Subcutaneous abdominal adipose tissue (tissue), 5 donors: ENCODE measurements around the gene GGTLC2.
"Not testable (repeated sequence)": the region's sequence is repeated elsewhere in the genome, so short reads cannot be mapped to it uniquely, and the experiment has no call there.

ENCODE experiments used
- H3K27ac ChIP-seq: one replicate; pipeline ENCODE4 v1.7.0; 2013; ENCODE audit warnings: low read depth, mild to moderate bottlenecking, inconsistent platforms, low read length, moderate library complexity
- H3K27me3 ChIP-seq, 5 donors: one replicate each; pipeline ENCODE4 v1.7.0; 2013; ENCODE audit warnings: low read length in 5 of 5, inconsistent platforms in 1 of 5; ENCODE audit not compliant: control insufficient read depth in 5 of 5, insufficient read depth in 4 of 5
- H3K36me3 ChIP-seq, 5 donors: one replicate each; pipeline ENCODE4 v1.7.0; 2013; ENCODE audit warnings: low read length in 5 of 5; ENCODE audit not compliant: control insufficient read depth in 5 of 5, insufficient read depth in 5 of 5
- H3K4me1 ChIP-seq, 5 donors: one replicate each; pipeline ENCODE4 v1.7.0; 2013; ENCODE audit warnings: low read length in 5 of 5, mild to moderate bottlenecking in 3 of 5, moderate library complexity in 1 of 5; ENCODE audit not compliant: control insufficient read depth in 5 of 5, insufficient read depth in 5 of 5
- H3K4me3 ChIP-seq, 5 donors: one replicate each; pipeline ENCODE4 v1.7.0; 2013; ENCODE audit warnings: low read length in 5 of 5, low read depth in 1 of 5
- H3K9ac ChIP-seq, 5 donors: one replicate each; pipeline ENCODE4 v1.7.0; 2013; ENCODE audit warnings: low read length in 5 of 5, mild to moderate bottlenecking in 4 of 5, moderate library complexity in 3 of 5
- H3K9me3 ChIP-seq, 5 donors: one replicate each; pipeline ENCODE4 v1.7.0; 2013; ENCODE audit warnings: low read length in 5 of 5; ENCODE audit not compliant: control insufficient read depth in 5 of 5
- donor health status: healthy.
- donor health status: healthy.
- donor health status: healthy.
- donor health status: healthy.
- donor health status: healthy.

Gene GGTLC2

DNA sequence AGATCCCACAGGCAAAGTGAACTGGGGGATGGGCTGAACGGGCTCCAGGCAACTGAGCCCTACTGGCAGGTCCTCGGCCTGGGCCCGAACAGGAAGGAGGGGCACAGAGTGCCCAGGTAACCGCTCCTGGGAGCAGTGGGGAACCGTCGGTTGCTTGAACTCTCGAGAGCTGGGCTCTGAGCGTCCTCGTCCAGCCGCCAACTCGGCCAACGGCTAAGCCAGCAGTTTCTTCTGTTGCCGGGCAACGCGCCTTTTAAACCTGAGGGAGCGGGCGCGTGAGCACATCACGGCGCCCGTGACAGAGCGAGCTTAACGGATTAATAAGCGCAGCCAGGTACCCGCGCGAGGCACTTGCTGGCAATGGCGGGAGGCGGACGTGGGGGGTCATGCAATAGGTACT is at the start of gene GGTLC2:
TSS of gene GGTLC2 (plus strand) at position 301 of the 400 bp plus-strand sequence. CDS start 1,732 bp downstream, outside the sequence.
- H3K4me1 ChIP-seq, H3K9ac ChIP-seq, H3K4me3 ChIP-seq, H3K9me3 ChIP-seq, H3K27me3 ChIP-seq, H3K27ac ChIP-seq, H3K36me3 ChIP-seq: not testable (repeated sequence)

DNA sequence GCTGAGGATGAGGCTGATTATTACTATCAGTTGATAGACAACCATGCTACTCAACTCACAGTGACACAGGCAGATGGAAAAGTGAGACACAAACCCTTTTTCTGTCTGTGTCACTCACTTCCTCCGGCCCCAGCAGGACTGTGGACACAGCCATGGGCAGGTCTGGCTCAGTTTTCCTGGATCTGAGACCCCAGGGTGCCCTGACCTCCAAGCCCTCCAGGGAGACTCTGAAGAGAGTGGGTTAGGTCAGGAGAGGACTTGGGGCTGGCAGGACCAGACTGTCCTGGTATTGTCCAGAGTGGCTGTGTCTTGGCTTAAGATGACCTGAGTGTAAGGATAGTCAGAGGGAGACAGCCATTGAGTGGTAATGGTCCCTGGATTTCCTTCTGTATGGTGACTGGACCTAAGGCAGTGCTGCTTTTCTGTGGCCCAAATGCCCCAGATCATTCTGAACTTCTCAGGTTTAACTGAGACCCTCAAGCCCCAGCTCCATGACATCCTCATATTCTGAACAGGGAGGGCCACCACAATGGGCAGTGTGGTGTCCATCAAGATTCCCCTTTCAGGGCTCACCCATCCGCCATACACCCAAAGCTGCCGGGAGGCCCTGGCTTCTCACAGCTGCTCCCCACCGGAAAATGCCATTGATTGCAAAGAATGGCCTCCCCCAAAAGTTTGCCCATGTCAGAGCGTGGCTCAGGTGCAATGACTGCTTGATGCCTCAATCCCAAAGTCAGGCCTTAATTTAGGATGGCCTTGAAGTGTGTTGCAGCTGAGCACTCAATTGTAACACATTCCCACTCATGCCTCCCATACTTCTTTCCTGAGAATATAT is 49.2 kb upstream of the GGTLC2 start:
- Histone ChIP-seq H3K27me3 (peaks cover 0 to 8% (median 5%) of the 10 kb centered on the region in 5 donors), H3K27ac (no peak overlapping the region), H3K4me3 (no peak overlapping the region), H3K36me3 (no peaks in the 10 kb centered on the region), H3K4me1 (no peaks in the 10 kb centered on the region), H3K9me3 (no peaks in the 10 kb centered on the region), H3K9ac (no peak overlapping the region)

DNA sequence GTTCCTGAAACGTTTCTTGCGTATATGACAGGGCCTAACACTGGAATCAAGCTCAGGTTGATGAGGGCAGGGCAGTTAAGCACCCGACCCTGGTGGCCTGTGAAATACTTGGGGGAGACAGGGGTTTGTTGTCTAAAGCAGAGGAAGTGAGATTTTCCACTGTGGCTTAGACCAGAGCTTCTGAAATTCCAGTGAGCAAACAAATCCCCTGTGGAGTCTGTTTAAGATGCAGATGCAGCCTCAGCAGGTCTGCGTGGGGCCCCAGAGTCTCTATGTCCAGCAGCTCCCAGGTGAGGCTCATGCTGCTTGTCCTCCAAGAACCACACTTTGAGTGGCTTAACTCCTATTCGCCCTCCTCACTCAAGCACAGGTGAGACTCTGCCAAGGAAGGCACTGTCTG is 46.3 kb upstream of the GGTLC2 start:
- Histone ChIP-seq H3K9ac (no peak overlapping the region), H3K4me3 (no peak overlapping the region), H3K9me3 (no peaks in the 10 kb centered on the region)

DNA sequence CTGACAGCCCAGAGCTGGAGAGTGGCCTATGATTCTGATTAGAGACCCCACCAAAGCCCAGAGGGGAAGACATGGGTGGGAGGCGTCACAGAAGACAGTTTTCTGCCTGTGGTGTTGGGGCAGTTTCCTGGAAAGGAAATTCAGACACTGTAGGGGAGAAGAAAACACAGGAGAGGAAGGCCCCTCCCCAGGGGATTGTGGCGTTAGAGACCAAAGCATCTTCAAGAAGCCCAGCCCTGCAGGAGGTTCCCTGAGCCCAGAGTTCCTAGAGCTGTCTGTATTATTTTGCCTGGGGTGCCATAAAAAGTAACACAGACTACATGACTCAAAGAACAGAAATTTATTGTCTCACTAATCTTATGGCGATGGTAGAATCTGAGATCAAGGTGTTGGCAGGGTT is 45.2 kb upstream of the GGTLC2 start:
- peaks cover 0 to 5% (median 2%) of the 10 kb centered on the region in 5 donors for H3K27me3 ChIP-seq
- no peaks in the 10 kb centered on the region for H3K9me3 ChIP-seq
- H3K4me1 ChIP-seq: no peaks in the 10 kb centered on the region
- H3K27ac ChIP-seq: no peak overlapping the region
- no peaks in the 10 kb centered on the region for H3K36me3 ChIP-seq
- H3K4me3 ChIP-seq: no peak overlapping the region
- no peak overlapping the region for H3K9ac ChIP-seq

More for the DNA sequence above, 46.3 kb upstream of the GGTLC2 start:
- no peak overlapping the region for H3K27ac ChIP-seq
- no peaks in the 10 kb centered on the region for H3K36me3 ChIP-seq
- no peaks in the 10 kb centered on the region for H3K4me1 ChIP-seq
- H3K27me3 ChIP-seq: peaks cover 0 to 5% (median 2%) of the 10 kb centered on the region in 5 donors

DNA sequence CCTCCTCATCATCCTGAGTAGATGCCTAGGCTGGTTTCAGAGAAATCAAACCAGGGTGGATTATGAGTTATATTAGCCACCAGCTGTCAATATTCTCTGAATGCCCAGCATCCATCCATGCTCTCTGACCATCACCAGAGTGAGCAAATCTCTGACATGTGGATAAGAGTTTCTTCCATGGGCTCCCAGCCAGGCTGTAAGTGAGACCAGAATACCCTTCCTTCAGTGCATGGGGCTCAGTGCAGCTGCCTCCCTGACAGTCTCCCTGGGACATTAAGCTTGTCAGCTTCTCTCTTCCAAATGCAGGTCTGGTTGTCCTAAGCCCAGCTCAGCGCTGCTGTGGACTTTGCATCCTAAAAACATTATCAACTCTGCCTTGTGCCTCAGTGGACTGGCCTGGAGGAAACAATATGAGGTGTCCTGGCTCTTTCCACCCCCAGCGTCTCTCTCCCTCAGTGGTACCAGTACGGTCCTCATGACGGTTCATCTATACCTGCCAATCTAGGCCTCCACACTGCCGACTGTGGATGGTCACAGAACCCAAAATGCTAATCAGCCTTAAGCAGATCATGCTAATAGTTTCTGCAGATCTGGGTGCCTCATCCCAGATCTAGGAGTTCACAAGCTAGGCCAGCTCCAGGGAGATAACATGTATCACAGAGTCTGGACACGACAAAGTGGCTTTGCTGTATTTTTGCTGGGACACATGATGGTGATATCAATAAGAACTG is 43.7 kb upstream of the GGTLC2 start:
- Histone ChIP-seq H3K9me3 (no peaks in the 10 kb centered on the region), H3K27me3 (peaks cover 0 to 5% (median 0%) of the 10 kb centered on the region in 5 donors), H3K36me3 (no peaks in the 10 kb centered on the region), H3K27ac (no peak overlapping the region), H3K9ac (no peak overlapping the region), H3K4me1 (no peaks in the 10 kb centered on the region), H3K4me3 (no peak overlapping the region)

DNA sequence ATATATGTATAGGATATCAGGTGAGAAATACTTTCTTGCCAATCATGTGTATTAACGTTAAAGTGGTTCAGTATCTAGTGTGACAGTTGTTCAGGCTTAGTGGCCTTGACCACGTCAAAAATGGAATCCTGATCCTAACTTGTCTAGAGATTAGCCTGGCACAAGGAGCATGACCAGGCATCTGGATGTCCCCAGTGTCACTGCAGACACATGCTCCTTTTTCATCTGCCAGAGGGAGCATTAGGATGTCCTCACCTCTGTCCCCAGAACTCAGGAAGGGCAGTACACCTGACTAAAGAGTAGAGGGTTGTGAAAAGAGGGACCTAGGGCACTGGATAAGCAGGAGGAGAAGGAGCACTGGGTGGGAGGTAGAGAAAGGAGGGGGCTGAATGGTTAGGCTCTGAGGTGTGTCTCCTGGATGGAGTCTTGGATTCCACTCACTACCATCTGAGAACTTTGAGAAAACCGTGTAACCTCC is 40.9 kb upstream of the GGTLC2 start:
- H3K27me3 ChIP-seq: peaks cover 0 to 5% (median 0%) of the 10 kb centered on the region in 5 donors
- H3K36me3 ChIP-seq: no peaks in the 10 kb centered on the region
- peaks cover 0 to 11% (median 10%) of the 10 kb centered on the region in 5 donors for H3K9me3 ChIP-seq
- H3K9ac ChIP-seq: no peak overlapping the region
- H3K4me1 ChIP-seq: no peaks in the 10 kb centered on the region
- H3K27ac ChIP-seq: no peak overlapping the region
- H3K4me3 ChIP-seq: no peak overlapping the region

DNA sequence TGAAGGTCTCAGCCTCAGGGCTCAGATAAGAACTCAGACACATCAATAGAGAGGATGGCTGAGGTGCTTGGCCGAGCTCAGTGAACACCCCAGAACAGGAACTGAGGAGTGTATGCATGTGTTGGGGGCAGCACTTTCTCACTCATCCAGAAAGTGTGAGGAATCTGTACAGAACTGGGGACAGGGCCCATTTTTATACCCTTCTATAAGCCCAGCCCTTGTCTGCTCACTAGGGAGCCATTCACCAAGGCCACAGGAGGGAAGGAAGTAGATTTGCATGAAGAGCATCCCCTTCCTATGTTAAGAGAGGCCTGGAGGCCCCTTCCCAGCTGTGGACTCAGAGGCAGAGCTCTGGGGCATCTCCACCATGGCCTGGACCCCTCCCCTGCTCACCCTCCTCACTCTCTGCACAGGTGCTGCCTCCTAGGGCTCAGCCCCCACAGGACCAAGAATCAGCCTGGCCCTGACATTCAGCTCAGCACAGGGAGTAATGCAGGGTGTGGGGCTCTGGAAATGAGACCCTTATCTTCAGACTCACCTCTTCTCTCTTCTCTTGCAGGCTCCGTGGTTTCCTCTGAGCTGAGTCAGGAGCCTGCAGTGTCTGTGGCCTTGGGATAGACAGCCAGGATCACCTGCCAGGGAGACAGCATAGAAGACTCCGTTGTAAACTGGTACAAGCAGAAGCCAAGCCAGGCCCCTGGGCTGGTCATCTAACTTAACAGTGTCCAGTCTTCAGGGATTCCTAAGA is 39.9 kb upstream of the GGTLC2 start:
- Histone ChIP-seq H3K9me3 (peaks cover 0 to 11% (median 10%) of the 10 kb centered on the region in 5 donors), H3K4me1 (no peaks in the 10 kb centered on the region), H3K36me3 (no peaks in the 10 kb centered on the region), H3K27me3 (no peaks in the 10 kb centered on the region), H3K4me3 (no peak overlapping the region), H3K27ac (no peak overlapping the region), H3K9ac (no peak overlapping the region)

DNA sequence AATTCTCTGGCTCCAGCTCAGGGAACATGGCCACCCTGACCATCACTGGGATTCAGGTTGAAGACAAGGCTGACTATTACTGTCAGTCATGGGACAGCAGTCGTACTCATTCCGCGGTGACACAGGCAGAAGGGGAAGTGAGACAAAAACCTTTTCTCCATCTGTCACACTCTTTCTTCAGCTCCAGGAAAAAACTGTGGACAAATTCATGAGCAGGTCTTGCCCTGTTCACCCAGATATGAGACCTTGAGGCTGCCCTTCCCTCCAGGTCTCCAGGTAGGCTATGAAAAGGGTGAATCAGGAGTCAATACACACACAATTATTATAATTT is 39.4 kb upstream of the GGTLC2 start:
- H3K4me1 ChIP-seq: no peaks in the 10 kb centered on the region
- no peak overlapping the region for H3K9ac ChIP-seq

DNA sequence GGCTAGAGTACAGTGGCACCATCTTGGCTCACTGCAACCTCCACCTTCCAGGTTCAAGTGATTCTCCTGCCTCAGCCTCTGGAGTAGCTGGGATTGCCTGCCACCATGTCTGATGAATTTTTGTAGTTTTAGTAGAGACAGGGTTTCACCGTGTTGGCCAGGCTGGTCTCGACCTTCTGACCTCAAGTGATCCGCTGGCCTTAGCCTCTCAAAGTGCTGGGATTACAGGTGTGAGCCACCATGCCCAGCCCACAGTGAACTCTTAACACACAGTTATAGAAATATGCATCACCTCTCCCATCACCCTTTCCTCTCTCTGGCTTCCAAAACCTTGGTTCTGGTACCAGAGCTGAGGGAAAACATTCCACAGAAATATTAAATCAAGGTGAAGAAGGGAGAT is 36.4 kb upstream of the GGTLC2 start:
- not testable (repeated sequence) for H3K4me3 ChIP-seq, H3K27ac ChIP-seq, H3K36me3 ChIP-seq

More for the DNA sequence above, 39.4 kb upstream of the GGTLC2 start:
- Histone ChIP-seq H3K9me3 (peaks cover 0 to 11% (median 10%) of the 10 kb centered on the region in 5 donors), H3K27ac (no peak overlapping the region), H3K36me3 (no peaks in the 10 kb centered on the region), H3K4me3 (no peak overlapping the region), H3K27me3 (no peaks in the 10 kb centered on the region)

More for the DNA sequence above, 36.4 kb upstream of the GGTLC2 start:
- not testable (repeated sequence) for H3K27me3 ChIP-seq, H3K4me1 ChIP-seq, H3K9ac ChIP-seq
- peaks cover 0 to 11% (median 10%) of the 10 kb centered on the region in 5 donors for H3K9me3 ChIP-seq
